Activated CD4-positive, alpha-beta memory T cell treated with anti-CD3 and anti-CD28 coated beads, Interleukin-2, amount 10 ng/mL, durations not matched to agents 7 days and 5 days (primary cell): ENCODE data around the gene AFG1L. TPM values are rescaled to one million over a fixed set of nuclear protein-coding genes. Genes with fewer than 3 reads are reported as not detected.
"Not testable (repeated sequence)": the region's sequence is repeated elsewhere in the genome, so short reads cannot be mapped to it uniquely, and the experiment has no call there.

ENCODE experiments used
- CTCF ChIA-PET: fragments of 350-600 bp; sonication (Branson Sonifier 250); formaldehyde crosslinking; loops from one replicate; lab custom pipeline; 2021; ENCODE audit warnings: antibody characterized with exemption, inconsistent platforms; lab: Charles Lee
- POLR2A ChIA-PET: fragments of 350-600 bp; sonication (Branson Sonifier 250); formaldehyde crosslinking; loops from one replicate; lab custom pipeline; 2021; ENCODE audit warnings: antibody characterized with exemption; lab: Charles Lee
- DNase-seq: peaks from one replicate; pipeline ENCODE4 v3.0.0-alpha.2; 2020
- H3K27ac Mint-ChIP-seq: one replicate; pipeline ENCODE4 v1.8.0; 2021; ENCODE audit warnings: mild to moderate bottlenecking, mixed read lengths
- H3K27me3 Mint-ChIP-seq: one replicate; pipeline ENCODE4 v1.8.0; 2021; ENCODE audit warnings: mixed read lengths
- H3K36me3 Mint-ChIP-seq: one replicate; pipeline ENCODE4 v1.8.0; 2021; ENCODE audit warnings: low read depth, mixed read lengths
- H3K4me1 Mint-ChIP-seq: one replicate; pipeline ENCODE4 v1.8.0; 2021; ENCODE audit warnings: mixed read lengths
- H3K4me3 Mint-ChIP-seq: one replicate; pipeline ENCODE4 v1.8.0; 2021; ENCODE audit warnings: mild to moderate bottlenecking, mixed read lengths
- H3K9me3 Mint-ChIP-seq: one replicate; pipeline ENCODE4 v1.8.0; 2021; ENCODE audit warnings: mixed read lengths
- total RNA-seq, 2 experiments: library from RNA; stranded (reverse); gene quantifications; one replicate each; pipeline ENCODE4 v1.2.3, GENCODE V29; 2021

Gene AFG1L
- total RNA-seq, 2 experiments from 2014 or later: 4.5 to 4.7 TPM

- Mint-ChIP-seq H3K4me3 (no peak overlapping the region), H3K27me3 (no peaks in the 10 kb centered on the region), H3K4me1 (peaks cover 3% of the 10 kb centered on the region), H3K36me3 (no peaks in the 10 kb centered on the region), H3K9me3 (no peaks in the 10 kb centered on the region), H3K27ac (no peak overlapping the region)
- CTCF ChIA-PET: no interaction called here
- no peak for DNase-seq
- POLR2A ChIA-PET: no interaction called here
These were observed 66.6 kb downstream of the AFG1L start for GRCh38 chr6:108361312-108361932.

GRCh38 chr6:108362455-108362854 is 67.6 kb downstream of the AFG1L start:
- H3K36me3 Mint-ChIP-seq: no peaks in the 10 kb centered on the region
- no peaks in the 10 kb centered on the region for H3K9me3 Mint-ChIP-seq
- H3K27me3 Mint-ChIP-seq: no peaks in the 10 kb centered on the region
- H3K4me1 Mint-ChIP-seq: no peaks in the 10 kb centered on the region
- no peak overlapping the region for H3K27ac Mint-ChIP-seq
- no peak overlapping the region for H3K4me3 Mint-ChIP-seq
- CTCF ChIA-PET: no interaction called here
- no peak for DNase-seq
- POLR2A ChIA-PET: no interaction called here

GRCh38 chr6:108363113-108363512 is 68.3 kb downstream of the AFG1L start:
- Mint-ChIP-seq H3K4me3 (no peak overlapping the region), H3K27ac (no peak overlapping the region), H3K36me3 (no peaks in the 10 kb centered on the region), H3K9me3 (no peaks in the 10 kb centered on the region), H3K27me3 (no peaks in the 10 kb centered on the region), H3K4me1 (no peaks in the 10 kb centered on the region)
- ChIA-PET POLR2A (no interaction called here), CTCF (no interaction called here)
- no peak for DNase-seq

- POLR2A ChIA-PET: no interaction called here
- H3K36me3 Mint-ChIP-seq: no peaks in the 10 kb centered on the region
- no peaks in the 10 kb centered on the region for H3K9me3 Mint-ChIP-seq
- H3K4me3 Mint-ChIP-seq: no peak overlapping the region
- no peaks in the 10 kb centered on the region for H3K4me1 Mint-ChIP-seq
- no peak for DNase-seq
- no peak overlapping the region for H3K27ac Mint-ChIP-seq
- H3K27me3 Mint-ChIP-seq: no peaks in the 10 kb centered on the region
- CTCF ChIA-PET: no interaction called here
These were observed 69.0 kb downstream of the AFG1L start for GRCh38 chr6:108363889-108364313.

GRCh38 chr6:108364470-108364869 is 69.6 kb downstream of the AFG1L start:
- Mint-ChIP-seq H3K4me1 (no peaks in the 10 kb centered on the region), H3K36me3 (no peaks in the 10 kb centered on the region), H3K27me3 (no peaks in the 10 kb centered on the region), H3K27ac (no peak overlapping the region), H3K9me3 (no peaks in the 10 kb centered on the region), H3K4me3 (no peak overlapping the region)
- DNase-seq: no peak
- ChIA-PET POLR2A (no interaction called here), CTCF (no interaction called here)

GRCh38 chr6:108365478-108365877 is 70.6 kb downstream of the AFG1L start:
- ChIA-PET POLR2A (no interaction called here), CTCF (interaction anchor here (0.7 kb wide), 2 partner anchors 104 to 1362 kb away, joined by 4 to 5 read pairs; no protein-coding TSS in a partner anchor)
- Mint-ChIP-seq H3K4me3 (no peak overlapping the region), H3K27ac (no peak overlapping the region), H3K4me1 (no peaks in the 10 kb centered on the region), H3K36me3 (no peaks in the 10 kb centered on the region), H3K9me3 (no peaks in the 10 kb centered on the region), H3K27me3 (no peaks in the 10 kb centered on the region)
- DNase-seq: no peak

- Mint-ChIP-seq H3K9me3 (no peaks in the 10 kb centered on the region), H3K4me3 (no peak overlapping the region), H3K27me3 (no peaks in the 10 kb centered on the region), H3K4me1 (no peaks in the 10 kb centered on the region), H3K36me3 (no peaks in the 10 kb centered on the region), H3K27ac (no peak overlapping the region)
- no peak for DNase-seq
- CTCF ChIA-PET: no interaction called here
- POLR2A ChIA-PET: no interaction called here
These were observed 71.4 kb downstream of the AFG1L start for GRCh38 chr6:108366236-108366635.

GRCh38 chr6:108368431-108369030 is 73.7 kb downstream of the AFG1L start:
- DNase-seq: no peak
- Mint-ChIP-seq H3K4me3 (no peak overlapping the region), H3K36me3 (no peaks in the 10 kb centered on the region), H3K4me1 (no peaks in the 10 kb centered on the region), H3K27ac (no peak overlapping the region), H3K27me3 (no peaks in the 10 kb centered on the region), H3K9me3 (no peaks in the 10 kb centered on the region)
- POLR2A ChIA-PET: interaction anchor here (0.6 kb wide), 1 partner anchor 108 kb away, joined by 4 read pairs; the partner anchor contains the start of gene SNX3
- CTCF ChIA-PET: no interaction called here

GRCh38 chr6:108380876-108381275 is 86.0 kb downstream of the AFG1L start:
- H3K27me3 Mint-ChIP-seq: no peaks in the 10 kb centered on the region
- peaks cover 7% of the 10 kb centered on the region for H3K36me3 Mint-ChIP-seq
- no peaks in the 10 kb centered on the region for H3K9me3 Mint-ChIP-seq
- H3K4me3 Mint-ChIP-seq: no peak overlapping the region
- no peak overlapping the region for H3K27ac Mint-ChIP-seq
- DNase-seq: no peak
- ChIA-PET POLR2A (no interaction called here), CTCF (no interaction called here)
- no peaks in the 10 kb centered on the region for H3K4me1 Mint-ChIP-seq

GRCh38 chr6:108383981-108384380 is 89.1 kb downstream of the AFG1L start:
- POLR2A ChIA-PET: no interaction called here
- no peak for DNase-seq
- Mint-ChIP-seq H3K4me3 (no peak overlapping the region), H3K9me3 (no peaks in the 10 kb centered on the region), H3K4me1 (no peaks in the 10 kb centered on the region), H3K36me3 (no peaks in the 10 kb centered on the region), H3K27ac (no peak overlapping the region), H3K27me3 (no peaks in the 10 kb centered on the region)
- CTCF ChIA-PET: interaction anchor here (0.6 kb wide), 1 partner anchor 104 kb away, joined by 3 read pairs; no protein-coding TSS in a partner anchor

- H3K27ac Mint-ChIP-seq, POLR2A ChIA-PET, CTCF ChIA-PET, H3K36me3 Mint-ChIP-seq, H3K27me3 Mint-ChIP-seq, H3K4me1 Mint-ChIP-seq, DNase-seq, H3K4me3 Mint-ChIP-seq, H3K9me3 Mint-ChIP-seq: not testable (repeated sequence)
These were observed 94.3 kb downstream of the AFG1L start for GRCh38 chr6:108389190-108389589.

- no peaks in the 10 kb centered on the region for H3K36me3 Mint-ChIP-seq
- DNase-seq: no peak
- no peaks in the 10 kb centered on the region for H3K9me3 Mint-ChIP-seq
- no peaks in the 10 kb centered on the region for H3K27me3 Mint-ChIP-seq
- POLR2A ChIA-PET: no interaction called here
- CTCF ChIA-PET: no interaction called here
- H3K4me3 Mint-ChIP-seq: no peak overlapping the region
- no peak overlapping the region for H3K27ac Mint-ChIP-seq
- H3K4me1 Mint-ChIP-seq: no peaks in the 10 kb centered on the region
These were observed 100.4 kb downstream of the AFG1L start for GRCh38 chr6:108395297-108395696.

- Mint-ChIP-seq H3K9me3 (peaks cover 3% of the 10 kb centered on the region), H3K27me3 (no peaks in the 10 kb centered on the region), H3K27ac (no peak overlapping the region), H3K4me3 (no peak overlapping the region), H3K36me3 (peaks cover 3% of the 10 kb centered on the region), H3K4me1 (no peaks in the 10 kb centered on the region)
- POLR2A ChIA-PET: no interaction called here
- CTCF ChIA-PET: no interaction called here
- no peak for DNase-seq
These were observed 108.4 kb downstream of the AFG1L start for GRCh38 chr6:108403236-108403635.

GRCh38 chr6:108406943-108407342 is 112.1 kb downstream of the AFG1L start:
- Mint-ChIP-seq H3K9me3 (peaks cover 5% of the 10 kb centered on the region), H3K27ac (no peak overlapping the region), H3K36me3 (peaks cover 3% of the 10 kb centered on the region), H3K4me3 (no peak overlapping the region), H3K4me1 (no peaks in the 10 kb centered on the region), H3K27me3 (no peaks in the 10 kb centered on the region)
- ChIA-PET POLR2A (no interaction called here), CTCF (no interaction called here)
- DNase-seq: no peak
